ENCODE results near the gene PCDH9.

The PCDH9 gene

DNA sequence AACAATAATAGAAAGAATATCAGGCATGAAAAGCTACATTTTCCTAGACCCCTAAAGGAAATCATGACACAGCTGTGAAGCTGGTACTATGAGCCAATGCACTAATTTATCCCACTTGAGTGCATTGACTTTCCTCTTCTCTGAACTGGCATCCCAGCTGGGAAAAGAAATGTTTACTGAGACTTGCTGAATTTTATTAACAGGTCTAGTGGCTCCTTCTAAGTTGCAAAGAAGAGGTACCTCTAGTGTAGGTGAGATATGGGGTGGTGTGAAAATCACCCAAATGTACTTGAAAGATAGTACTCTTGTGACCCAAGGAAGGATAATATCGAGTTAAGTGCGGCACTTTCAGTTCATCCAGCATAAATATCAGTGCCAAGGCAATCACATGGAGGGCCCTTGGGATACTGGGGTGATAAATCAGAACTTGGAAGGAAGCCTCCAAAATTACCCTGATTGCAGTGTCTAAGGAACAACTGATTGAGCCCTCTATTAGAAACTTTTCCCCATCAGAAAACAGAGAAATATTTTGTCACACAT, 369.2 kb downstream of the PCDH9 start:
- DNase-seq (ENCODE audit: low read depth, low spot score): no peak
- Histone ChIP-seq H3K9me3 (ENCODE audit: control insufficient read depth, insufficient read depth, low read length) (no peaks in the 10 kb centered on the region), H3K4me1 (ENCODE audit: control insufficient read depth, insufficient read depth, low read length) (no peaks in the 10 kb centered on the region), H3K27ac (ENCODE audit: low read length) (no peak overlapping the region), H3K27me3 (ENCODE audit: control insufficient read depth, insufficient read depth, low read length) (no peaks in the 10 kb centered on the region), H3K36me3 (ENCODE audit: control insufficient read depth, insufficient read depth, low read length) (no peaks in the 10 kb centered on the region), H3K4me3 (ENCODE audit: low read length) (no peak overlapping the region)
- no CpG with 5 or more reads among the region's 2 CpGs for WGBS (ENCODE audit: insufficient coverage, insufficient read length)

DNA sequence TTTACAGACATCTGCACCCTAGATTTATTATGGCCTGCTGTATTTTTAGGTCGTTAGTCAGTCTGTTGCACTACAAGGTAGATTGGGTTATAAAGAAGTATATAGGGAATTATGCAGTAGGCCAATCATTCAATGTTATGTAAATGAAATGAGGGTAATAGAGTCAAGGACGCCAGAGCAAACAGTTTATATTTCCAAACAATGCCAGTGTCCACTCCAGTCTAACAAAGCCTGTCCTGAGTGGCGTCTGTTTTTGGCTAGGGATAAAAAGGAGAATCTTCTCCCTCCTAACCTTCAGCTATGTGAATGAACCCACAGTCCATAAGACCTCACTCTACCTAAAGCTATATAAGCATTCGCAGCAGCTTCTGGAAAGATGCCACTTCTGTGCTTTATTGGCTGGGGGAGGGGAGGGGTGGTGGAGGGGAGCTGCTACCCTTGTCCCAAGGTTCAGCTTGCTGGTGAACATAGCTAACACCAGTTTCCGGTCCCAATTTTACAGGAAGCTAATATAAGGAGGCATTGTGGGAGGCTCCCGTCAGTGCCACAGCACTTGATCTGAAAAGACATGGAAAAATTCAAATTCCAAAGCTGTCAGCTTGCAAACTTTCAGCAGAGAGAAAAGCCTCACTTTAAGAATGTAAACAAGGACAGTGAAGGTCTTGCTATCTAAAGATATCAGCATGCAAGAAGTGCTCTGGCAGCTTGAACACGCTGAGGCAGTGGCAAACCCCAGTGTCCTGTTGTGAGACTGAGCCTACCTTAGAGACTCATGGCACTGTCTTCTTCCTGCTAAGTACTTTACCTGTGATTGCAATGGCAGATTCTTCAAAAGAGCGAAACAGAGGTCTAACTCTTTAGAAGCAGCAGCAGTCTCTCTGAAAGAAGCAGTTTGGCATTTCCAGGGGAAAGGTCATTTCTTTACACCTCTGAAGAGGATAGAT, 369.9 kb downstream of the PCDH9 start:
- no peaks in the 10 kb centered on the region for H3K9me3 ChIP-seq (ENCODE audit: control insufficient read depth, insufficient read depth, low read length)
- no peaks in the 10 kb centered on the region for H3K36me3 ChIP-seq (ENCODE audit: control insufficient read depth, insufficient read depth, low read length)
- no peak overlapping the region for H3K27ac ChIP-seq (ENCODE audit: low read length)
- no peaks in the 10 kb centered on the region for H3K4me1 ChIP-seq (ENCODE audit: control insufficient read depth, insufficient read depth, low read length)
- no peaks in the 10 kb centered on the region for H3K27me3 ChIP-seq (ENCODE audit: control insufficient read depth, insufficient read depth, low read length)
- H3K4me3 ChIP-seq (ENCODE audit: low read length): no peak overlapping the region
- no CpG with 5 or more reads among the region's 8 CpGs for WGBS (ENCODE audit: insufficient coverage, insufficient read length)
- DNase-seq (ENCODE audit: low read depth, low spot score): no peak

GRCh38 chr13:66859078-66859477, 371.1 kb downstream of the PCDH9 start:
- Histone ChIP-seq H3K9me3 (ENCODE audit: control insufficient read depth, insufficient read depth, low read length) (no peaks in the 10 kb centered on the region), H3K36me3 (ENCODE audit: control insufficient read depth, insufficient read depth, low read length) (no peaks in the 10 kb centered on the region), H3K4me3 (ENCODE audit: low read length) (no peak overlapping the region), H3K27ac (ENCODE audit: low read length) (no peak overlapping the region), H3K27me3 (ENCODE audit: control insufficient read depth, insufficient read depth, low read length) (no peaks in the 10 kb centered on the region), H3K4me1 (ENCODE audit: control insufficient read depth, insufficient read depth, low read length) (no peaks in the 10 kb centered on the region)
- no CpG with 5 or more reads among the region's 2 CpGs for WGBS (ENCODE audit: insufficient coverage, insufficient read length)
- DNase-seq (ENCODE audit: low read depth, low spot score): no peak

DNA sequence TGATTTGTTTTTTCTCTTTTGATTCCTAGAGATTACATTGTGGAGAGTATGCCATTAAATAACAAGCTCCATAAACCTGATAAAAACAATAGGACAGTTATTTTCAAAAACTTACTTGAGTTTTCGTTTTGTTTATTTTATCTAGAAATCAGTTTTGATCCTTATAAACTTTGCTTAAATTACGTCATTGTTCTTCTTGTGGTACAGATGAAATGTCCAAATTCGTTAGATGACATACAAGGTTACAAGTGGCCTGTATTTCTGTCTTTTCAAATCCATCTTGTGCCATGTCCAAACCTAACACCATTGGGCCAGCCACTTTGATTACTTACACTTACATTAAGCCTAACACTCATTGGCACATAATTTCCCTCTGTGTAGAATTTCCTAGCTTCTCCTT, 372.0 kb downstream of the PCDH9 start:
- Histone ChIP-seq H3K4me1 (ENCODE audit: control insufficient read depth, insufficient read depth, low read length) (no peaks in the 10 kb centered on the region), H3K27ac (ENCODE audit: low read length) (no peak overlapping the region), H3K27me3 (ENCODE audit: control insufficient read depth, insufficient read depth, low read length) (no peaks in the 10 kb centered on the region), H3K4me3 (ENCODE audit: low read length) (no peak overlapping the region), H3K9me3 (ENCODE audit: control insufficient read depth, insufficient read depth, low read length) (no peaks in the 10 kb centered on the region), H3K36me3 (ENCODE audit: control insufficient read depth, insufficient read depth, low read length) (no peaks in the 10 kb centered on the region)
- no peak for DNase-seq (ENCODE audit: low read depth, low spot score)
- no CpG with 5 or more reads among the region's 3 CpGs for WGBS (ENCODE audit: insufficient coverage, insufficient read length)

GRCh38 chr13:66855131-66855530, 375.0 kb downstream of the PCDH9 start:
- no CpG with 5 or more reads among the region's 1 CpG for WGBS (ENCODE audit: insufficient coverage, insufficient read length)
- H3K27ac ChIP-seq (ENCODE audit: low read length): no peak overlapping the region

DNA sequence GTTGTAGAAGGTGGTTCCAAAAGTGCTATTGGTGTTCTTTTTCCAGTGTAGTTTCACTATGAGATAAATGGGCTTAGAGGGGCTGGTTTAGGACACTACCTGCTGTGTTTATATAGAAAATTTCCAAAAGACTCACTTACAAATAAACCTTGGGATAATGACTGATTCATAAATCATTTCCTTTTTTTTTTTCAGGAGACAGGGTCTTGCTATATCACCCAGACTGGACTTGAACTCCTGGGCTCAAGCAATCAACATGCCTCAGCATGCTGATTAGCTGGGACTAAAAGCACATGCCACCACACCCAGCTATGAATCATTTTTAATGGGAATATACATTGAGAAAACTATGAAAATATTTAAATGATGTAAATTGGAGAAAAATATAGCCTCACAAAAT, 376.6 kb downstream of the PCDH9 start:
- Histone ChIP-seq H3K9me3 (ENCODE audit: control insufficient read depth, insufficient read depth, low read length) (no peaks in the 10 kb centered on the region), H3K4me3 (ENCODE audit: low read length) (no peak overlapping the region), H3K4me1 (ENCODE audit: control insufficient read depth, insufficient read depth, low read length) (no peaks in the 10 kb centered on the region), H3K27ac (ENCODE audit: low read length) (no peak overlapping the region), H3K27me3 (ENCODE audit: control insufficient read depth, insufficient read depth, low read length) (no peaks in the 10 kb centered on the region), H3K36me3 (ENCODE audit: control insufficient read depth, insufficient read depth, low read length) (no peaks in the 10 kb centered on the region)
- no peak for DNase-seq (ENCODE audit: low read depth, low spot score)

More at GRCh38 chr13:66855131-66855530, 375.0 kb downstream of the PCDH9 start:
- H3K4me1 ChIP-seq (ENCODE audit: control insufficient read depth, insufficient read depth, low read length): no peaks in the 10 kb centered on the region
- H3K9me3 ChIP-seq (ENCODE audit: control insufficient read depth, insufficient read depth, low read length): no peaks in the 10 kb centered on the region
- no peak overlapping the region for H3K4me3 ChIP-seq (ENCODE audit: low read length)
- no peaks in the 10 kb centered on the region for H3K27me3 ChIP-seq (ENCODE audit: control insufficient read depth, insufficient read depth, low read length)
- DNase-seq (ENCODE audit: low read depth, low spot score): no peak
- no peaks in the 10 kb centered on the region for H3K36me3 ChIP-seq (ENCODE audit: control insufficient read depth, insufficient read depth, low read length)

DNA sequence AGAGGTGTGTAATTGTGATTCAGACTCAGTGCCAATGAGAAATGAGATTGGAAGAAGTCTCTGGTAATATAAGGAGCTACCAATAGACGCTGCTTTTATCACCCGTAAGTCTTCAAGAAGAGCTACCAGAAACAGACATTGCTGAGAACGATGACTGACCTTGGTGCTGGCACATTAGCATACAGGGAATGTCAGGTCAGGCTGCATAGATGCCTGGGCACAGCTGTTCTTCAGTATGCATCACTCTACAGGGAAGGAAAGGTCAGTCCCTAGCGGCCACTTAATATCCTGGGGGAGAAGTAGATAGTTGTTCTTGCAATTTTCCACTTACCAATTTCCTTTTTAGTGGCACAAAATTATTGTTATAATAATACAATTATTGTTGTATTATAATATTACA, 380.4 kb downstream of the PCDH9 start:
- DNase-seq (ENCODE audit: low read depth, low spot score): no peak
- no peaks in the 10 kb centered on the region for H3K9me3 ChIP-seq (ENCODE audit: control insufficient read depth, insufficient read depth, low read length)
- no peaks in the 10 kb centered on the region for H3K36me3 ChIP-seq (ENCODE audit: control insufficient read depth, insufficient read depth, low read length)
- H3K27ac ChIP-seq (ENCODE audit: low read length): no peak overlapping the region
- H3K27me3 ChIP-seq (ENCODE audit: control insufficient read depth, insufficient read depth, low read length): no peaks in the 10 kb centered on the region
- H3K4me1 ChIP-seq (ENCODE audit: control insufficient read depth, insufficient read depth, low read length): no peaks in the 10 kb centered on the region
- no CpG with 5 or more reads among the region's 4 CpGs for WGBS (ENCODE audit: insufficient coverage, insufficient read length)
- H3K4me3 ChIP-seq (ENCODE audit: low read length): no peak overlapping the region

GRCh38 chr13:66847541-66847940, 382.6 kb downstream of the PCDH9 start:
- DNase-seq (ENCODE audit: low read depth, low spot score): no peak
- no peak overlapping the region for H3K4me3 ChIP-seq (ENCODE audit: low read length)
- no peaks in the 10 kb centered on the region for H3K27me3 ChIP-seq (ENCODE audit: control insufficient read depth, insufficient read depth, low read length)
- no peak overlapping the region for H3K27ac ChIP-seq (ENCODE audit: low read length)
- H3K36me3 ChIP-seq (ENCODE audit: control insufficient read depth, insufficient read depth, low read length): no peaks in the 10 kb centered on the region
- WGBS (ENCODE audit: insufficient coverage, insufficient read length): no CpG with 5 or more reads among the region's 6 CpGs
- H3K9me3 ChIP-seq (ENCODE audit: control insufficient read depth, insufficient read depth, low read length): no peaks in the 10 kb centered on the region
- no peaks in the 10 kb centered on the region for H3K4me1 ChIP-seq (ENCODE audit: control insufficient read depth, insufficient read depth, low read length)

GRCh38 chr13:66845393-66845792, 384.7 kb downstream of the PCDH9 start:
- no CpG with 5 or more reads among the region's 10 CpGs for WGBS (ENCODE audit: insufficient coverage, insufficient read length)

DNA sequence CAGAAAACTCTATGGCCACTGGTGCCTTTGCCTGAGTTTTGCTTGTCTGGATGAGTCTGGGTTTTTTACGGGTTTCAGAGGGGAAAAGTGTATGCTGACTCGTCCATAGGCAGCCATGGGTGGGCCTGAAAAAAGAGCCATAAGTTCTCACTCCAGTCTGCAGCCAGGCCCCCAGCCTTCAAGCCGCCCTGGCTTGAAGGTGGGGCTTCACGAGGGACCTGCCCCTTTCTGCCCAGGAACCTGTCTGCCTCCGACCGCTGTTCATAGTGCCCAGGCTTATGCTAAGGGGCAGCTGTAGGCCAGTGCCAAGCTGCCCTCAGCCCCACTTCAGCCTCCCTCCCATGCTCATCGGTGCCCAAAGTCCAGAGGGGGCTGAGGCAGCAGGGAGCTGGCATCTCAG, 385.2 kb downstream of the PCDH9 start:
- no peak overlapping the region for H3K27ac ChIP-seq (ENCODE audit: low read length)
- H3K36me3 ChIP-seq (ENCODE audit: control insufficient read depth, insufficient read depth, low read length): no peaks in the 10 kb centered on the region
- H3K27me3 ChIP-seq (ENCODE audit: control insufficient read depth, insufficient read depth, low read length): no peaks in the 10 kb centered on the region
- no CpG with 5 or more reads among the region's 7 CpGs for WGBS (ENCODE audit: insufficient coverage, insufficient read length)
- H3K9me3 ChIP-seq (ENCODE audit: control insufficient read depth, insufficient read depth, low read length): no peaks in the 10 kb centered on the region
- no peak for DNase-seq (ENCODE audit: low read depth, low spot score)
- no peaks in the 10 kb centered on the region for H3K4me1 ChIP-seq (ENCODE audit: control insufficient read depth, insufficient read depth, low read length)
- H3K4me3 ChIP-seq (ENCODE audit: low read length): no peak overlapping the region

More at GRCh38 chr13:66845393-66845792, 384.7 kb downstream of the PCDH9 start:
- no peaks in the 10 kb centered on the region for H3K9me3 ChIP-seq (ENCODE audit: control insufficient read depth, insufficient read depth, low read length)
- no peaks in the 10 kb centered on the region for H3K27me3 ChIP-seq (ENCODE audit: control insufficient read depth, insufficient read depth, low read length)
- no peaks in the 10 kb centered on the region for H3K36me3 ChIP-seq (ENCODE audit: control insufficient read depth, insufficient read depth, low read length)
- no peak overlapping the region for H3K27ac ChIP-seq (ENCODE audit: low read length)
- no peaks in the 10 kb centered on the region for H3K4me1 ChIP-seq (ENCODE audit: control insufficient read depth, insufficient read depth, low read length)
- DNase-seq (ENCODE audit: low read depth, low spot score): no peak
- H3K4me3 ChIP-seq (ENCODE audit: low read length): no peak overlapping the region

DNA sequence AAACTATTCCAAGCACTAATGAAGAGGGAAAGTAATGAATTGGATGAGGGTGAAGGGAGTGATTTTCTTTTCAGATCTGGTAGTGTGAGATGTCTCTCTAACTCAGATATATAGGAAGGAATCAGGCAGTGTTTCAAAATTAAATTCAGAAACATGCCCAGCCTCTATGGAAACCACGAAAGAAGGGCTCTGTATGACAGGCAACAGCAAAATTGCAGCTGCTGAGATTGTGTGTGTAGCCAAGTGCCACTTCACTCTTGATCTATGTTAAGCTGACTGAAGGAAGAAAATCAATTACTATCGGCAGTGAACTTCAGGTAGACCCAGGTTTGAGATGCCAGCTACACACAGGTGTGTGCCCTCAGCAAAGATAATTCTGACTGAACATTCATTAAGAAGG, 387.4 kb downstream of the PCDH9 start:
- WGBS (ENCODE audit: insufficient coverage, insufficient read length): no CpG with 5 or more reads among the region's 2 CpGs
- Histone ChIP-seq H3K9me3 (ENCODE audit: control insufficient read depth, insufficient read depth, low read length) (no peaks in the 10 kb centered on the region), H3K36me3 (ENCODE audit: control insufficient read depth, insufficient read depth, low read length) (no peaks in the 10 kb centered on the region), H3K4me1 (ENCODE audit: control insufficient read depth, insufficient read depth, low read length) (no peaks in the 10 kb centered on the region), H3K27ac (ENCODE audit: low read length) (no peak overlapping the region), H3K27me3 (ENCODE audit: control insufficient read depth, insufficient read depth, low read length) (no peaks in the 10 kb centered on the region), H3K4me3 (ENCODE audit: low read length) (no peak overlapping the region)
- DNase-seq (ENCODE audit: low read depth, low spot score): no peak

Measured in iPS DF 6.9 (cell line).